Measurements from ENCODE around the gene SH2D2A.

The SH2D2A gene

GRCh38 chr1:156856282-156856785 is 39.7 kb upstream of the SH2D2A start:
- ATAC-seq (ENCODE audit: low read depth) (no peak), DNase-seq (ENCODE audit: low spot score) (no peak)
- Histone ChIP-seq H3K9me3 (ENCODE audit: severe bottlenecking) (no peaks in the 10 kb centered on the region), H3K4me1 (ENCODE audit: insufficient read depth, poor library complexity, severe bottlenecking) (no peaks in the 10 kb centered on the region), H3K27ac (ENCODE audit: poor library complexity, severe bottlenecking) (no peak overlapping the region), H3K4me3 (ENCODE audit: severe bottlenecking) (no peak overlapping the region), H3K36me3 (ENCODE audit: low read depth) (no peaks in the 10 kb centered on the region), H3K27me3 (ENCODE audit: insufficient read depth, poor library complexity, severe bottlenecking) (peaks cover 32% of the 10 kb centered on the region)
- TF ChIP-seq CTCF (IDR thresholded peaks at IDR 0.05; ENCODE audit: poor library complexity, severe bottlenecking) = no peak

- Histone ChIP-seq H3K27me3 (ENCODE audit: insufficient read depth, poor library complexity, severe bottlenecking) (peaks cover 15% of the 10 kb centered on the region), H3K4me1 (ENCODE audit: insufficient read depth, poor library complexity, severe bottlenecking) (no peaks in the 10 kb centered on the region), H3K27ac (ENCODE audit: poor library complexity, severe bottlenecking) (no peak overlapping the region), H3K9me3 (ENCODE audit: severe bottlenecking) (no peaks in the 10 kb centered on the region), H3K36me3 (ENCODE audit: low read depth) (no peaks in the 10 kb centered on the region), H3K4me3 (ENCODE audit: severe bottlenecking) (no peak overlapping the region)
- TF ChIP-seq CTCF (IDR thresholded peaks at IDR 0.05; ENCODE audit: poor library complexity, severe bottlenecking) = no peak
- ATAC-seq (ENCODE audit: low read depth) = no peak
- DNase-seq (ENCODE audit: low spot score) = no peak
Measured at GRCh38 chr1:156854634-156855033, 38.0 kb upstream of the SH2D2A start.

- Histone ChIP-seq H3K4me1 (ENCODE audit: insufficient read depth, poor library complexity, severe bottlenecking) (no peaks in the 10 kb centered on the region), H3K27me3 (ENCODE audit: insufficient read depth, poor library complexity, severe bottlenecking) (peaks cover 6% of the 10 kb centered on the region), H3K36me3 (ENCODE audit: low read depth) (no peaks in the 10 kb centered on the region), H3K4me3 (ENCODE audit: severe bottlenecking) (no peak overlapping the region), H3K27ac (ENCODE audit: poor library complexity, severe bottlenecking) (no peak overlapping the region), H3K9me3 (ENCODE audit: severe bottlenecking) (no peaks in the 10 kb centered on the region)
- DNase-seq (ENCODE audit: low spot score) = no peak
- no peak for ATAC-seq (ENCODE audit: low read depth)
- no peak for TF ChIP-seq CTCF (IDR thresholded peaks at IDR 0.05; ENCODE audit: poor library complexity, severe bottlenecking)
Measured at GRCh38 chr1:156853761-156854160, 37.1 kb upstream of the SH2D2A start.

- Histone ChIP-seq H3K4me1 (ENCODE audit: insufficient read depth, poor library complexity, severe bottlenecking) (no peaks in the 10 kb centered on the region), H3K36me3 (ENCODE audit: low read depth) (no peaks in the 10 kb centered on the region), H3K27ac (ENCODE audit: poor library complexity, severe bottlenecking) (no peak overlapping the region), H3K9me3 (ENCODE audit: severe bottlenecking) (no peaks in the 10 kb centered on the region), H3K4me3 (ENCODE audit: severe bottlenecking) (no peak overlapping the region), H3K27me3 (ENCODE audit: insufficient read depth, poor library complexity, severe bottlenecking) (no peaks in the 10 kb centered on the region)
- no peak for TF ChIP-seq CTCF (IDR thresholded peaks at IDR 0.05; ENCODE audit: poor library complexity, severe bottlenecking)
- DNase-seq (ENCODE audit: low spot score) (no peak), ATAC-seq (ENCODE audit: low read depth) (no peak)
Measured at GRCh38 chr1:156852418-156852874, 35.8 kb upstream of the SH2D2A start.

GRCh38 chr1:156851779-156852417 is 35.2 kb upstream of the SH2D2A start:
- ATAC-seq (ENCODE audit: low read depth) (no peak), DNase-seq (ENCODE audit: low spot score) (no peak)
- Histone ChIP-seq H3K27ac (ENCODE audit: poor library complexity, severe bottlenecking) (no peak overlapping the region), H3K9me3 (ENCODE audit: severe bottlenecking) (no peaks in the 10 kb centered on the region), H3K36me3 (ENCODE audit: low read depth) (no peaks in the 10 kb centered on the region), H3K4me1 (ENCODE audit: insufficient read depth, poor library complexity, severe bottlenecking) (no peaks in the 10 kb centered on the region), H3K4me3 (ENCODE audit: severe bottlenecking) (no peak overlapping the region), H3K27me3 (ENCODE audit: insufficient read depth, poor library complexity, severe bottlenecking) (no peaks in the 10 kb centered on the region)
- no peak for TF ChIP-seq CTCF (IDR thresholded peaks at IDR 0.05; ENCODE audit: poor library complexity, severe bottlenecking)

Data from RWPE2 (cell line).